NB4 (cell line): ENCODE data around the gene CGB2.
"Not testable (repeated sequence)": the region's sequence is repeated elsewhere in the genome, so short reads cannot be mapped to it uniquely, and the experiment has no call there.

Source experiments
- DNase-seq: peaks from one replicate; pipeline ENCODE4 v3.0.0; 2010; ENCODE audit warnings: low read depth
- H3K4me3 ChIP-seq: one replicate; pipeline ENCODE4 v1.5.1; 2011; ENCODE audit warnings: mild to moderate bottlenecking, low read depth, low read length, moderate library complexity
- CTCF ChIP-seq: IDR thresholded peaks from one replicate; pipeline ENCODE4 v1.5.1; 2012; ENCODE audit warnings: low read depth, low read length
- MYC ChIP-seq: IDR thresholded peaks from 2 replicates; pipeline ENCODE4 v1.6.1; 2011; ENCODE audit warnings: low read depth, low read length
- POLR2A ChIP-seq: IDR thresholded peaks from 2 replicates; pipeline ENCODE4 v1.6.1; 2011; ENCODE audit warnings: mild to moderate bottlenecking; ENCODE audit not compliant: insufficient read length; ENCODE audit errors: extremely low read depth
- TF ChIP-seq, protein P1 (sequence below): IDR thresholded peaks from 2 replicates; pipeline ENCODE4 v1.6.1; 2011; ENCODE audit warnings: low read depth, low read length

The CGB2 gene

GRCh38 chr19:49036815-49037214, 5.1 kb downstream of the CGB2 start, which contains the start of gene CGB1:
Gene CGB1 (minus strand): TSS chr19:49036895. CDS start chr19:49036711, 184 bp downstream.
- DNase-seq: peak; percentile 45
- peak; percentile 67 for TF ChIP-seq CTCF
- H3K4me3 ChIP-seq: not testable (repeated sequence)

DNA sequence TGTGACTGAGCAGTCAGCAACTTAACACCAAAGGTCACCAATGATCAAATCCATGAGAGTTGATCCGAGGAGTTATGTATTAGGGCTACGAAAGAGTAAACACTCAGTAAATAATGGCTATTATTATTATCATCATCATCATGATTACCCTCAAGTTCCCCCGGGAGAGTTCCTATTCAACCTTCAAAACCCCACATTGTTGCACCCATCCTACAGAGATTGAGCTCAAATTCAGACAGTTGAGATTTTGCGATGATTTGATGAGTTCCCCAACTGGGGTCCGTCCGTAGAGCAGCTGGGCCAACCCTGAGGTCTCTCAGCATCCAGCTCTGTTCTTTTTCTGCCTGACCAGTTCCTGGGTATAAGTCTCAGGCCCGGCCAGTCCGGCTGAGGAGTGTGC, 6.4 kb downstream of the CGB2 start:
- DNase-seq, H3K4me3 ChIP-seq: not testable (repeated sequence)

DNA sequence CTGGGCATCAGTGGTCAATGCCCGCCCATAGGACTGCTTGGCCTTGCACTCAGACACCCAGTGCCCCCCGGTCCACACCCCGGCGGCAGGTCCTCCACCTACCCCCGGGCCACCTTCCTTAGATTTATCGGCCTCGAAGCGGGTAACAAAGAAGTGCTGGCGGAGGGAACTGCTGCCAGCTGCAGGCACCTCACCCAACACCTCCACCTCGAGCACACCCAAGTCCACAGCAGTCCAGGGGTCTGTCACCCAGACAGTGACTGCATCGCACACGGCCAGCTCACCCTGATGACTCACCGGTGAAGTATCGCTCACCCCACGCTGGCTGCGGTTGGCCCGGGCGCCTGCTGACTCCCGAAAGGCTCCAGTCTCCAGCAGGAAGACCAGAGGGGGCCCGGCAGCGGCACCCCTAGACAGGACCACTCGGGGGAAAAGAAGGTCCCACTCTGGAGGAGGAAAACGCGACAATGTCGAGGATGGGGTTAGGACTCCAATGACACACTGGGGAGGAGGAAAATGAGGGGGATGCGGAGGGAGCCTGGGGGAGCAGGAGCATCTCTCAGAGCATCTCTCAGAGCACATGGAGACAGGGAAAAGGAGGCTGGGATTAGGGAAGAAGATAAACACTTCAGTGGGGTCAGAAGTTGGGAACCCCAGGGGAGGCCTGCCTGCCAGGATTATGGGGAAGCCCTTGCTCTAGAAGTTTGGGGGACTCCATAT, 7.0 kb downstream of the CGB2 start:
- DNase-seq, H3K4me3 ChIP-seq: not testable (repeated sequence)

GRCh38 chr19:49039736-49040135, 8.0 kb downstream of the CGB2 start:
- not testable (repeated sequence) for DNase-seq, H3K4me3 ChIP-seq

GRCh38 chr19:49042177-49042576, 10.5 kb downstream of the CGB2 start:
- no peak for TF ChIP-seq POLR2A
- no peak for TF ChIP-seq MYC
- TF ChIP-seq, protein P1, sequence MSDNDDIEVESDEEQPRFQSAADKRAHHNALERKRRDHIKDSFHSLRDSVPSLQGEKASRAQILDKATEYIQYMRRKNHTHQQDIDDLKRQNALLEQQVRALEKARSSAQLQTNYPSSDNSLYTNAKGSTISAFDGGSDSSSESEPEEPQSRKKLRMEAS: no peak
- TF ChIP-seq CTCF: no peak
- no peak for DNase-seq

DNA sequence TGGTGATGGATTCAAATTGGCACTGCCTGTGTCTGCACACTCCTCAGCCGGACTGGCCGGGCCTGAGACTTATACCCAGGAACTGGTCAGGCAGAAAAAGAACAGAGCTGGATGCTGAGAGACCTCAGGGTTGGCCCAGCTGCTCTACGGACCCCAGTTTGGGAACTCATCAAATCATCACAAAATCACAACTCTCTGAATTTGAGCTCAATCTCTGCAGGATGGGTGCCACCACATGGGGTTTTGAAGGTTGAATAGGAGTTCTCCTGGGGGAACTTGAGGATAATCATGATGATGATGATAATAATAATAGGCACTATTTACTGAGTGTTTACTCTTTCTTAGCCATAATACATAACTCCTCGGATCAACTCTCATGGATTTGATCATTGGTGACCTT, 11.0 kb downstream of the CGB2 start:
- H3K4me3 ChIP-seq, DNase-seq: not testable (repeated sequence)

More at GRCh38 chr19:49042177-49042576, 10.5 kb downstream of the CGB2 start:
- no peak overlapping the region for H3K4me3 ChIP-seq

DNA sequence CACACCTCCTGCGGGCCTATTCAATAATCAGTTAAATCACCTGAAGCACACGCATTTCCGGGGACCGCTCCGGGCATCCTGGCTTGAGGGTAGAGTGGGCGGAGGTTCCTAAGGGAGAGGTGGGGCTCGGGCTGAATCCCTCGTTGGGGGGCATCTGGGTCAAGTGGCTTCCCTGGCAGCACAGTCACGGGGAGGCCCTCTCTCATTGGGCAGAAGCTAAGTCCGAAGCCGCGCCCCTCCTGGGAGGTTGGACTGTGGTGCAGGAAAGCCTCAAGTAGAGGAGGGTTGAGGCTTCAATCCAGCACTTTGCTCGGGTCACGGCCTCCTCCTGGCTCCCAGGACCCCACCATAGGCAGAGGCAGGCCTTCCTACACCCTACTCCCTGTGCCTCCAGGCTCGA, 11.9 kb downstream of the CGB2 start, which contains the start of gene CGB5:
Gene CGB5 (plus strand): TSS at position 301 of the 400 bp plus-strand sequence. CDS start 362 bp downstream, outside the sequence.
- not testable (repeated sequence) for H3K4me3 ChIP-seq, DNase-seq

DNA sequence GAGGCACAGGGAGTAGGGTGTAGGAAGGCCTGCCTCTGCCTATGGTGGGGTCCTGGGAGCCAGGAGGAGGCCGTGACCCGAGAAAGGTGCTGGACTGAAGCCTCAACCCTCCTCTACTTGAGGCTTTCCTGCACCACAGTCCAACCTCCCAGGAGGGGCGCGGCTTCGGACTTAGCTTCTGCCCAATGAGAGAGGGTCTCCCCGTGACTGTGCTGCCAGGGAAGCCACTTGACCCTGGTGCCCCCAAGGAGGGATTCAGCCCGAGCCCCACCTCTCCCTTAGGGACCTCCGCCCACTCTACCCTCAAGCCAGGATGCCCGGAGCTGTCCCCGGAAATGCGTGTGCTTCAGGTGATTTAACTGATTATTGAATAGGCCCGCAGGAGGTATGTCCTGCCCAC, 17.3 kb downstream of the CGB2 start, which contains the start of gene CGB8:
Gene CGB8 (minus strand): TSS at position 101 of the 400 bp plus-strand sequence. CDS start 372 bp downstream, outside the sequence.
- H3K4me3 ChIP-seq, DNase-seq: not testable (repeated sequence)

GRCh38 chr19:49049834-49050233, 18.1 kb downstream of the CGB2 start:
- DNase-seq, H3K4me3 ChIP-seq: not testable (repeated sequence)

DNA sequence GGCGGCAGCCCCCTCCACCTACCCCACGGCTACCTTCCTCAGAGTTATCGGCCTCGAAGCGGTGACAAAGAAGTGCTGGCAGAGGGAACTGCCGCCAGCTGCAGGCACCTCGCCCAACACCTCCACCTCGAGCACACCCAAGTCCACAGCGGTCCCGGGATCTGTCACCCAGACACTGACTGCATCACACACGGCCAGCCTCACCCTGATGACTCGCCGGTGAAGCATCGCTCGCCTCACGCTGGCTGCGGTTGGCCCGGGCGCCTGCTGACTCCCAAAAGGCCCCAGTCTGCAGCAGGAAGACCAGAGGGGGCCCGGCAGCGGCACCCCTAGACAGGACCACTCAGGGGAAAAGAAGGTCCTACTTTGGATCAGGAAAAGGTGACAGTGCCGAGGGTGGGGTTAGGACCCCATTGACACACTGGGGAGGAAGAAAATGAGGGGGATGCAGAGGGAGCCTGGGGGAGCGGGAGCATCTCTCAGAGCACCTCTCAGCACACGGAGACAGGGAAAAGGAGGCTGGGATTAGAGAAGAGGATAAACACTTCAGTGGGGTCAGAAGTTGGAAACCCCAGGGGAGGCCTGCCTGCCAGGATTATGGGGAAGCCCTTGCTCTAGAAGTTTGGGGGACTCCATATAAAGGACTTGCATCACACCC, 18.8 kb downstream of the CGB2 start:
- not testable (repeated sequence) for H3K4me3 ChIP-seq, DNase-seq
